ENCODE measurements around the gene HSP90B1. TPM values are rescaled to one million over a fixed set of nuclear protein-coding genes. Genes with fewer than 3 reads are reported as not detected.

Gene HSP90B1
- total and polyA plus RNA-seq, 9 of the 15 experiments (the other 6 are each of a cell fraction or from before 2014, with no cell fraction given): 196 to 719 (median 557) TPM

- Histone ChIP-seq H3K36me3 (ENCODE audit: control insufficient read depth, insufficient read depth, low read length) (peaks cover 28% of the 10 kb centered on the region), H3K4me1 (replicated peaks in 1 of 2; ENCODE audit: control insufficient read depth in 2 of 2, insufficient read depth in 2 of 2, low read length in 2 of 2) (peaks cover 7 to 18% of the 10 kb centered on the region in 2 experiments), H3K27ac (ENCODE audit: extremely low read depth, low read depth, low read length) (peak overlapping the region; percentile 81), H3K27me3 (ENCODE audit: control insufficient read depth in 2 of 2, insufficient read depth in 2 of 2, low read length in 2 of 2) (no peaks in the 10 kb centered on the region), H3K4me2 (ENCODE audit: insufficient read depth, low read length) (peak overlapping the region; percentile 95), H3K9me1 (ENCODE audit: control insufficient read depth, insufficient read depth, low read length) (no peaks in the 10 kb centered on the region), H4K20me1 (replicated peaks; ENCODE audit: control insufficient read depth, insufficient read depth, low read length) (peaks cover 19% of the 10 kb centered on the region), H3K79me2 (ENCODE audit: control insufficient read depth, insufficient read depth, low read length) (peaks cover 35% of the 10 kb centered on the region), H2AFZ (ENCODE audit: low read depth, low read length) (peak overlapping the region; percentile 96), H3K4me3 (peak overlapping the region; percentile 54), H3K9ac (ENCODE audit: insufficient read depth in 1 of 2, low read depth in 2 of 2, low read length in 2 of 2) (peak overlapping the region; percentile 81 to 91; a peak in 3 of 4 replicates), H3K9me3 (replicated peaks; ENCODE audit: control insufficient read depth, insufficient read depth, low read depth, low read length) (no peaks in the 10 kb centered on the region)
- BruUV-seq (replicated peaks): no TSS peak
- DNase-seq (ENCODE audit: extremely low read depth in 1 of 4, low spot score in 3 of 4) (no peak), FAIRE-seq (no peak), ATAC-seq (no peak)
- CTCF ChIA-PET (ENCODE audit: low intra/inter-chr PET ratio): no interaction called here
- in situ Hi-C loops (cut with MboI) (no loop called here), intact Hi-C loops (cut with micrococcal nuclease) (loop anchor here (1.0 kb wide), 1 partner anchor 29 kb away; a partner anchor contains a TSS)
- POLR2A ChIA-PET: interaction anchor here (1.5 kb wide), 1 partner anchor 9 kb away, joined by 8 read pairs; no protein-coding TSS in a partner anchor
- WGBS (ENCODE audit: insufficient coverage, low coverage, missing lambda C conversion rate): 40% methylated on average over 12 of the region's 12 CpGs
- TF ChIP-seq ZNF274 (IDR thresholded peaks at IDR 0.05; ENCODE audit: borderline replicate concordance, low read depth, low read length) (no peak), GTF2B (IDR thresholded peaks at IDR 0.05; ENCODE audit: extremely low read depth, insufficient read length) (no peak), MYC (IDR thresholded peaks at IDR 0.05; ENCODE audit: low read depth, low read length) (0 out of 2 replicates have a peak, but pooled peaks have one; percentile 12), MYC (CRISPR knock-in tag; IDR thresholded peaks at IDR 0.05; ENCODE audit: borderline replicate concordance, low read depth) (no peak), ZNF717 (CRISPR knock-in tag; IDR thresholded peaks at IDR 0.05) (no peak), ZNF165 (CRISPR knock-in tag; IDR thresholded peaks at IDR 0.05; ENCODE audit: borderline replicate concordance) (no peak), GATA2 (CRISPR knock-in tag; IDR thresholded peaks at IDR 0.05) (no peak), CTCF (IDR thresholded peaks at IDR 0.05 in 2 of 3, conservative IDR thresholded peaks at IDR 0.05 in 1 of 3; ENCODE audit: insufficient read depth in 2 of 3, low read depth in 1 of 3, low read length in 3 of 3) (no peak), SRSF3 (IDR thresholded peaks at IDR 0.05; ENCODE audit: insufficient read depth, low read length) (no peak), FOXK2 (conservative IDR thresholded peaks at IDR 0.05 in 1 of 2, IDR thresholded peaks at IDR 0.05 in 1 of 2; ENCODE audit: low read depth in 2 of 2) (peak; percentile 60 to 76), ELF1 (tag; IDR thresholded peaks at IDR 0.05) (peak; percentile 46; the same call in 1 of the 2 replicates), AFF4 (CRISPR knock-in tag; IDR thresholded peaks at IDR 0.05) (no peak), ZBTB33 (CRISPR knock-in tag; IDR thresholded peaks at IDR 0.05) (peak; percentile 3; the same call in 1 of the 2 replicates), BHLHE40 (IDR thresholded peaks at IDR 0.05; ENCODE audit: low read length) (peak; percentile 80)
Observed at GRCh38 chr12:103928682-103929045, 1.5 kb upstream of the HSP90B1 start.

All from K562 (cell line).